CD4-positive, alpha-beta T cell treated with Interleukin-4 for 4 hours (primary cell): ENCODE data around the gene TRABD.
A peak's percentile ranks its signal among the peaks of the same experiment; 100 is the strongest.
"Not testable (repeated sequence)": the region's sequence is repeated elsewhere in the genome, so short reads cannot be mapped to it uniquely, and the experiment has no call there.

Experiments used
- DNase-seq: peaks from one replicate; pipeline ENCODE4 v3.0.0-alpha.2; 2020

Gene TRABD

GRCh38 chr22:50185375-50186087 is at the start of gene TRABD:
Gene TRABD (plus strand): TSS chr22:50185913. CDS start chr22:50193061, 7,148 bp downstream.
- DNase-seq: peak; percentile 86

- no peak for DNase-seq
Measured at GRCh38 chr22:50136581-50137015, 49.1 kb upstream of the TRABD start.

- DNase-seq: not testable (repeated sequence)
Measured at GRCh38 chr22:50137277-50137676, 48.4 kb upstream of the TRABD start.

DNA sequence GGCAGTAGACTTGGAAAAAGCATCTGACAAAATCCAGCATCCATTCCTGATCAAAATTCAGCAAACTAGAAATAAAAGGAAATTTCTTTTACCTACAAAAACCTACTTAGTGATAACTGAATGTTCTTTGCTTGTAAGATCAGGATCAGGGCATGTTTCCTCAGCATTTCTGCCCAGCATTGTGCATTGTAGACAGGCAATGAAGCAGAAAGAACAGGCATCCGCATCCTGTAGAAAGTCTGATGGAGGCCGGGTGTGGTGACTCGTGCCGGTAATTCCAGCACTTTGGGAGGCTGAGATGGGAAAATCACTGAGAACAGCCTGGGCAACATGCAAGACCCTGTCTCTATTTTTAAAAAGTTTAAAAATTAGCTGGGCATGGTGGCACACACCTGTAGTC is 47.7 kb upstream of the TRABD start:
- DNase-seq: no peak

GRCh38 chr22:50138988-50139387 is 46.7 kb upstream of the TRABD start:
- DNase-seq: no peak

DNA sequence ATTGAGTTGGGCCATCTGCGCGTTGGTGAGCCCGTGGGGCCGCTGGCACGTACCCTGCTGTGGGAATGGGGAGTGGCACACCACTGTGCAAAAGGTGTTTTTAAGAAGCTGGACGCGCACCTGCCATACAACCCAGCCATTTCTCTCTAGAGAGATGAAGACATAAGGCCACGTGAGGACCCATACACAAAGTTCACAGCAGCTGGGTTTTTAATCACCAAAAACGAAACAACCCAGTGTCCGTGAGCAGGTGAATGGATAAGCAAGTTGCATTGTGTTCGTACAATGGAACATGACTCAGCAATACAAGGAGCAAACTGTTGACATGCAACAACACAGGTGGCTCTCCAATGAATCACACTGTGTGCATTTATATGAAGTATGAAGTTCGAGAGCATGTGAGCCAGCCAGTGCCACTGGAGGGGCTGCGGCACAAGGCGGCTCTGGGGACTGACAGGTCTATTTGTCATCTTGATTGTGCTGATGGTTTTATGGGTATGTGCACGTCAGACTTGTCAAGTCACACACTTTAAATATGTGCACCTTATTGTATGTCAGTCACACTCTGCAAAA is 45.8 kb upstream of the TRABD start:
- DNase-seq: no peak

DNA sequence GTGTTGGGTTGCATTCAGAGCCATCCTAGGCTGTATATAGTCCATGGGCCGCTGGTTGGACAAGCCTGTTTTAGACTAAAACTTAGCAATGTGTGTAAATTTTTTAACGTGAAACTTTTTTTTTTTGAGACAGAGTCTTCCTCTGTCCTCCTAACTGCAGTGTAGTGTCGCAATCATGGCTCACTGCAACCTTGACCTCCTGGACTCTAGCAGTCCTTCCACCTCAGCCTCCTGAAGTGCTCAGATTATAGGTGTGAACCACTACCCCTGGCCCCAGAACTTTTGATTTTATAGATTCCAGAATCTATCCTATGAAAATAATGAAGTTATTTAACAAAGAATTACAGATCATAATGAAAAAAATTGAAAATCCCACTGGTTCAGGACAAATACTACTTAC is 45.1 kb upstream of the TRABD start:
- DNase-seq: no peak

- no peak for DNase-seq
Measured at GRCh38 chr22:50141462-50141861, 44.3 kb upstream of the TRABD start.

GRCh38 chr22:50141891-50142363 is 43.8 kb upstream of the TRABD start:
- no peak for DNase-seq

DNA sequence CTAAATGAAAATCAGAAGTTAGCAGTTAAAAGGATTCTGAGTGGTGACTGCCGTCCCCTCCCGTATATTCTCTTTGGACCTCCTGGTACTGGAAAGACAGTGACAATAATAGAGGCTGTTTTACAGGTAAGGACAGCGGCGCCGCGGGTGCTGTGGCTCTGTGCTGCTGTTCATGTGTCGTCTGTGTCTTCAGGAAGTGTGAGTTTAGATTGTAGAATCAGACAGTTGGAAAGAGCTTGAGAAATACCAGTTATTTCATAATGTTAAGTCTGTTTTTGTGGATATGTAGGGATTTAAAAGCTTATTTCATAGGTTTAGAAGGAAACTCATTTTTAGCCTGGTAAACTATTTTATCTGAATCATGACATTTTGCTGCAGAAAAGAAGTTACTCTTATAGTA is 42.6 kb upstream of the TRABD start:
- DNase-seq: no peak

- DNase-seq: no peak
Measured at GRCh38 chr22:50144005-50144614, 41.6 kb upstream of the TRABD start.

GRCh38 chr22:50145721-50146438 is 39.8 kb upstream of the TRABD start:
- DNase-seq: no peak

DNA sequence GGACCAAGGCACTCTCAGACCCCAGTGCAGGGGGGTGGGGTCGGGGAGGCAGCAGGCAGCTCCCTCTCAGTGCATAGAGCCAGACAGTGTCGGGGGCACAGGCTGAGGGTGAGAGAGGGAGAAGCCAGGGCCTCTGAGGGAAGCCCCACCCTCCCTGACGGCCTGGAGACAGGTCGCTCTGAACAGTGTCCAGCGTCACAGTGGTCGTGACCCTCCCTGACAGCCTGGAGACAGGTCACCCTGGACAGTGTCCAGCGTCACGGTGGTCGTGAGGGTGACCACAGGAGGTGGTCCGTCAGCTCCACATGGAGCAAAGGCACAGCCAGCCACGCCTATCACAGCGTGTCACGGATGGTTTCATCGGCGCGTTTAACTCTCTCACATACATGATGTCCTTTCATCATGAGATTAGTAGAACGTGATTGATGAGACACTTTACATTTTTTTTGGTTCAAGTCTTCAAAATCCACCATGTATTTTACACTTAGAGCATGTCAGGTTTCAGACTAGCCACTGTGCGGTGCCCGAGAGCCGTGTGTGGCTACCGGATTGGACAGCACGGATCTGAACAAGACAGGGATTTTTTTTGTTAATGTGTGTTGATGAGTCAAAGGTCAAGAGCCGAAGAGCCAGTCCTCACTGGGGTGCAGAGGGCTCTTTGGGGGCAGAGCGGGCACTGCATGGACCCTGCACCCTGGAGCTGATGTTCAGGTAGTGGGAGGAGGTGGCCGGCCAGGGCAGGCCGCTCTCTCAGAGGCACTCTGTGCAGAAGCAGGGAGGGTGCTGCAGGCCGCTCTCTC is 39.1 kb upstream of the TRABD start:
- no peak for DNase-seq

- DNase-seq: not testable (repeated sequence)
Measured at GRCh38 chr22:50147258-50148165, 38.2 kb upstream of the TRABD start.

DNA sequence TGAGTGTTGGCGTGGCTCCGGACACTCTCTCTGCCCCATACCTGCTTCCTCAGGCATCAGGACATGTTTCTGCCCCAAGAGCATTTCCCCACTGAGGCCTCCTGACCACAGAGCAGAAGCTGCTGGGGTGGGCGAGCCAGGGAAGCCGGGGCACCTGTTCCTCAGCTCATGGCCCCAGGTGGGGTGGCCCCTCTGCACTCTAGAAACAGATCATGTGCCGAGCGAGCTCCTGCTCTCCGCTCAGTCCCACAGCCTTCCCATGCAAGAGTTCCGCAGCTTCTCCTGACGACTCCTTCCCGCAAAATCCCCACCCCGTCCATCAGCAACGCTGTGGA is 37.6 kb upstream of the TRABD start:
- DNase-seq: no peak

DNA sequence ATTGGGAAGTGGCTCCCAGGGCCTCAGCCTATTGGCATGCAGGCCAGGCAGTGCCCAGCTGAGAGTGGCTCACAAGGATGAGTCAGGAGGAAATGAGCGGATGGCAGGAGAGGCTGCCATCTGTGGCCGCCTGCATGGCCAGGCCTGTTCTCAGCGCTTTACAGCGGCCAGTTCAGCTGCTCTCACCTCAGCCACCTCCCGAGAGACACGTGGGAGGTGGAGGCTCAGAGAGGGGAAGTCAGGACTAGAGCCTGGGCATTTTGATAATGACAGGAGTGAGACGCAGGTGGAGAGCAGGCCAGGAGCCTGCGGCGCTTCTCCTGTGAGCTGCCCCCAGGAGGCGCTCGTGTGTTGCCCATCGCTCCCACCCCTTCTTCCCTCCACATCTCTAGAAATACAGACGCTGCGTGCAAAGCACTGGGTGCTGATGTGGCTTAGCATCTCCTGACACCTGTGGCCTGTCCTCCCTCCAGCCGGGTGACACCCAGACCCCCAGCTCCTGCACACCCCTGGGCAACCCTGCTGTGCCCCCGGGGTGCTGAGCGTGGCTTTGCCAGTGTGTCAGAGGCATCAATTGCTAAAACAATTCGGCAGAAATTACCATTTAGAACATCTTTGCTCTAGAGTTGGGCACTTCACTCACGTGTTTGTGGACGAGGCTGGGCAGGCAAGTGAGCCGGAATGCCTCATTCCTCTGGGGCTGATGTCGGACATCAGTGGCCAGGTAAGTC is 36.6 kb upstream of the TRABD start:
- DNase-seq: peak; percentile 71

- no peak for DNase-seq
Measured at GRCh38 chr22:50150161-50151129, 35.3 kb upstream of the TRABD start.

- DNase-seq: no peak
Measured at GRCh38 chr22:50151571-50152537, 33.9 kb upstream of the TRABD start.
